ENCODE data around the gene CCDC167. TPM values are rescaled to one million over a fixed set of nuclear protein-coding genes. Genes with fewer than 3 reads are reported as not detected.

CCDC167 gene
- total and polyA plus RNA-seq, 10 donors, result 11.6 to 64.8 (median 26.3) TPM

GRCh38 chr6:37441651-37442050 is 58.0 kb downstream of the CCDC167 start:
- TF ChIP-seq POLR2A (IDR thresholded peaks at IDR 0.05) (no peak), POLR2AphosphoS5 (IDR thresholded peaks at IDR 0.05) (no peak), CTCF (IDR thresholded peaks at IDR 0.05 in 8 of 11, conservative IDR thresholded peaks at IDR 0.05 in 3 of 11) (no peak)
- Histone ChIP-seq H3K27ac (peak overlapping the region in 5 of 8 donors; percentile 77 to 86 (median 80)), H3K4me3 (no peak overlapping the region), H3K27me3 (replicated peaks in 1 of 7) (no peaks in the 10 kb centered on the region), H3K36me3 (peaks cover 7 to 86% (median 57%) of the 10 kb centered on the region in 6 donors), H3K9me3 (no peaks in the 10 kb centered on the region), H3K4me1 (peaks cover 4 to 62% (median 23%) of the 10 kb centered on the region in 6 donors)
- 87 to 95% (median 90%) methylated on average over 6 of the region's 6 CpGs for WGBS, 5 donors
- no peak for DNase-seq
- intact Hi-C loops (cut with DNase I; ENCODE audit: low total_unique reads), result no loop called here

GRCh38 chr6:37438930-37439329 is 60.8 kb downstream of the CCDC167 start:
- intact Hi-C loops (cut with DNase I; ENCODE audit: low total_unique reads), result no loop called here
- no peak overlapping the region for H3K4me3 ChIP-seq
- peaks cover 13 to 88% (median 45%) of the 10 kb centered on the region in 6 donors for H3K4me1 ChIP-seq
- no peak overlapping the region for H3K27ac ChIP-seq
- no peaks in the 10 kb centered on the region for H3K27me3 ChIP-seq (replicated peaks in 1 of 7)
- WGBS, 5 donors, result 57 to 94% (median 83%) methylated on average over 1 of the region's 1 CpG
- no peaks in the 10 kb centered on the region for H3K9me3 ChIP-seq
- DNase-seq, result no peak
- TF ChIP-seq CTCF (IDR thresholded peaks at IDR 0.05 in 8 of 11, conservative IDR thresholded peaks at IDR 0.05 in 3 of 11) (no peak), POLR2AphosphoS5 (IDR thresholded peaks at IDR 0.05) (no peak), POLR2A (IDR thresholded peaks at IDR 0.05) (no peak)
- peaks cover 0 to 73% (median 46%) of the 10 kb centered on the region in 6 donors for H3K36me3 ChIP-seq

- no peak for DNase-seq
- Histone ChIP-seq H3K27me3 (replicated peaks in 1 of 7) (no peaks in the 10 kb centered on the region), H3K36me3 (peaks cover 0 to 56% (median 44%) of the 10 kb centered on the region in 6 donors), H3K27ac (no peak overlapping the region), H3K4me3 (no peak overlapping the region), H3K4me1 (peaks cover 15 to 73% (median 37%) of the 10 kb centered on the region in 6 donors), H3K9me3 (no peaks in the 10 kb centered on the region)
- TF ChIP-seq CTCF (IDR thresholded peaks at IDR 0.05 in 8 of 11, conservative IDR thresholded peaks at IDR 0.05 in 3 of 11) (no peak), POLR2AphosphoS5 (IDR thresholded peaks at IDR 0.05) (no peak), POLR2A (IDR thresholded peaks at IDR 0.05) (no peak)
- WGBS, 5 donors, result 86 to 92% (median 89%) methylated on average over 5 of the region's 5 CpGs
- intact Hi-C loops (cut with DNase I; ENCODE audit: low total_unique reads), result no loop called here
Measured at GRCh38 chr6:37435816-37436215, 63.9 kb downstream of the CCDC167 start.

- Histone ChIP-seq H3K4me3 (no peak overlapping the region), H3K27ac (no peak overlapping the region), H3K36me3 (peaks cover 0 to 51% (median 43%) of the 10 kb centered on the region in 6 donors), H3K27me3 (replicated peaks in 1 of 7) (no peaks in the 10 kb centered on the region), H3K4me1 (peaks cover 15 to 69% (median 37%) of the 10 kb centered on the region in 6 donors), H3K9me3 (no peaks in the 10 kb centered on the region)
- 82 to 93% (median 92%) methylated on average over 4 of the region's 4 CpGs for WGBS, 5 donors
- no peak for DNase-seq
- intact Hi-C loops (cut with DNase I; ENCODE audit: low total_unique reads), result no loop called here
- no peak for TF ChIP-seq CTCF (IDR thresholded peaks at IDR 0.05 in 8 of 11, conservative IDR thresholded peaks at IDR 0.05 in 3 of 11)
- TF ChIP-seq POLR2AphosphoS5 (IDR thresholded peaks at IDR 0.05), result no peak
- TF ChIP-seq POLR2A (IDR thresholded peaks at IDR 0.05), result no peak
Measured at GRCh38 chr6:37435373-37435772, 64.3 kb downstream of the CCDC167 start.
